Measurements from ENCODE around the gene SEPTIN10. TPM values are rescaled to one million over a fixed set of nuclear protein-coding genes. Genes with fewer than 3 reads are reported as not detected.

Gene SEPTIN10
- total and polyA plus RNA-seq, 7 donors = 36.1 to 178 (median 122) TPM

DNA sequence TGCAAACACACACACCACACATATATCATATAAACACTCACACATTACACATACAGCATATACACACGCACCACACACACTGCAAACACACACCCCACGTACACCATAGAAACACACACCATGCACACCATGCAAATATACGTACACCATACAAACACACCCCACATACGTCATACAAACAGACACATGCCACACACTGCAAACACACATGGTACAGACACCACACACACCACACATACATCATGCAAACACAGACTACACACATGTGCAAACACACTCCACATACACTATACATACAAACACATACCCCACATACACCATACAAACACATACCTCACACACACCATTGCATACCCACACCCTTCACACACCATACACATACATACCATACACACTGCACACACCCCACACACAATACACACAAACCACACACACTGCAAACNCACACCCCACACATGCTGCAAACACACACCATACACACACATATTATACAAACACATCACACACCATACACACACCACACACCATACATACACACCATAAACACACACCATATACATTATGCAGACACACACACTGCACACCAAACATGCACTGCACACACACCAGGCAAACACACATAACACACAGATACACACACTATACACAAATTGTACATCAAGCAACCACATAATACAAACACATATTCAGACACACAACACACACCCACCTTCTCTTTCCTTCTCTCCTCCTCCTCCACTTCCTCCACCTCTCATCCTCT is 120.4 kb downstream of the SEPTIN10 start:
- intact Hi-C loops (cut with DNase I) = no loop called here
- WGBS, 2 donors = 71 to 95% methylated on average over 4 of the region's 4 CpGs

More for the DNA sequence above, 120.4 kb downstream of the SEPTIN10 start:
- H3K4me3 ChIP-seq = no peak overlapping the region
- no peaks in the 10 kb centered on the region for H3K27me3 ChIP-seq
- no peak for DNase-seq
- H3K9me3 ChIP-seq = no peaks in the 10 kb centered on the region
- no peak for TF ChIP-seq POLR2A (IDR thresholded peaks at IDR 0.05)
- H3K36me3 ChIP-seq = peaks cover 0 to 26% (median 4%) of the 10 kb centered on the region in 4 donors
- peaks cover 0 to 10% (median 3%) of the 10 kb centered on the region in 4 donors for H3K4me1 ChIP-seq
- no peak overlapping the region for H3K27ac ChIP-seq

Other genes starting within 250 kb of the SEPTIN10 start
- 10 to 100 TPM; 19.4 to 29.3 (median 23.6) TPM for gene SOWAHC, start 398 bp upstream of the SEPTIN10 start, total RNA-seq
- gene SOWAHC, start 398 bp upstream of the SEPTIN10 start, polyA plus RNA-seq = 10 to 100 TPM; 16.4 to 27.5 (median 18.6) TPM
- 10 to 100 TPM; 21.0 to 44.1 (median 28.8) TPM for gene RGPD5, start 180.3 kb upstream of the SEPTIN10 start, total RNA-seq
- gene RGPD5, start 180.3 kb upstream of the SEPTIN10 start, polyA plus RNA-seq = 1 to 10 TPM in 2 of 3 donors, under 1 TPM in 1; 0.92 to 5.5 (median 3.6) TPM

Data from sigmoid colon (tissue), 7 donors.